ENCODE measurements around the gene ZNF468. TPM values are rescaled to one million over a fixed set of nuclear protein-coding genes. Genes with fewer than 3 reads are reported as not detected.
"Not testable (repeated sequence)": the region's sequence is repeated elsewhere in the genome, so short reads cannot be mapped to it uniquely, and the experiment has no call there.

Gene ZNF468
- total RNA-seq, 1 donor from 2014 or later, result 12.9 TPM

DNA sequence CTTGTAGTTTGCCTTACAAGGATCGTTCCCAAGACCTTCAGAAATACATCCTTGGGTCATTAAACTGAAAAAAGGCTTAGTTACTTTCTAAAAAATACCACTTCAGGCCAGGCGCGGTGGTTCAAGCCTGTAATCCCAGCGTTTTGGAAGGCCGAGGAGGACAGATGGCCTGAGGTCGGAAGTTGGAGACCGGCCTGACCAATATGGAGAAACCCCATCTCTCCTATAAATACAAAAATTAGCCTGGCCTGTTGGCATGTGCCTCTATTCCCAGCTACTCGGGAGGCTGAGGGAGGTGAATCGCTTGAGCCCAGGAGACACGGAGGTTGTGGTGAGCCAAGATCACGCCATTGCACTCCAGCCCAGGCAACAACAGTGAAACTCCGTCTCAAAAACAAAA is 33.7 kb downstream of the ZNF468 start:
- Histone ChIP-seq H3K9me3 (no peaks in the 10 kb centered on the region), H3K36me3 (no peaks in the 10 kb centered on the region), H3K27me3 (ENCODE audit: low read depth) (no peaks in the 10 kb centered on the region), H3K4me3 (no peak overlapping the region), H3K27ac (no peak overlapping the region), H3K4me1 (peaks cover 6% of the 10 kb centered on the region)
- TF ChIP-seq, protein P1, sequence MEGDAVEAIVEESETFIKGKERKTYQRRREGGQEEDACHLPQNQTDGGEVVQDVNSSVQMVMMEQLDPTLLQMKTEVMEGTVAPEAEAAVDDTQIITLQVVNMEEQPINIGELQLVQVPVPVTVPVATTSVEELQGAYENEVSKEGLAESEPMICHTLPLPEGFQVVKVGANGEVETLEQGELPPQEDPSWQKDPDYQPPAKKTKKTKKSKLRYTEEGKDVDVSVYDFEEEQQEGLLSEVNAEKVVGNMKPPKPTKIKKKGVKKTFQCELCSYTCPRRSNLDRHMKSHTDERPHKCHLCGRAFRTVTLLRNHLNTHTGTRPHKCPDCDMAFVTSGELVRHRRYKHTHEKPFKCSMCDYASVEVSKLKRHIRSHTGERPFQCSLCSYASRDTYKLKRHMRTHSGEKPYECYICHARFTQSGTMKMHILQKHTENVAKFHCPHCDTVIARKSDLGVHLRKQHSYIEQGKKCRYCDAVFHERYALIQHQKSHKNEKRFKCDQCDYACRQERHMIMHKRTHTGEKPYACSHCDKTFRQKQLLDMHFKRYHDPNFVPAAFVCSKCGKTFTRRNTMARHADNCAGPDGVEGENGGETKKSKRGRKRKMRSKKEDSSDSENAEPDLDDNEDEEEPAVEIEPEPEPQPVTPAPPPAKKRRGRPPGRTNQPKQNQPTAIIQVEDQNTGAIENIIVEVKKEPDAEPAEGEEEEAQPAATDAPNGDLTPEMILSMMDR (IDR thresholded peaks at IDR 0.05), result no peak
- DNase-seq (no peak), ATAC-seq (no peak)
- intact Hi-C loops (cut with DNase I), result no loop called here

DNA sequence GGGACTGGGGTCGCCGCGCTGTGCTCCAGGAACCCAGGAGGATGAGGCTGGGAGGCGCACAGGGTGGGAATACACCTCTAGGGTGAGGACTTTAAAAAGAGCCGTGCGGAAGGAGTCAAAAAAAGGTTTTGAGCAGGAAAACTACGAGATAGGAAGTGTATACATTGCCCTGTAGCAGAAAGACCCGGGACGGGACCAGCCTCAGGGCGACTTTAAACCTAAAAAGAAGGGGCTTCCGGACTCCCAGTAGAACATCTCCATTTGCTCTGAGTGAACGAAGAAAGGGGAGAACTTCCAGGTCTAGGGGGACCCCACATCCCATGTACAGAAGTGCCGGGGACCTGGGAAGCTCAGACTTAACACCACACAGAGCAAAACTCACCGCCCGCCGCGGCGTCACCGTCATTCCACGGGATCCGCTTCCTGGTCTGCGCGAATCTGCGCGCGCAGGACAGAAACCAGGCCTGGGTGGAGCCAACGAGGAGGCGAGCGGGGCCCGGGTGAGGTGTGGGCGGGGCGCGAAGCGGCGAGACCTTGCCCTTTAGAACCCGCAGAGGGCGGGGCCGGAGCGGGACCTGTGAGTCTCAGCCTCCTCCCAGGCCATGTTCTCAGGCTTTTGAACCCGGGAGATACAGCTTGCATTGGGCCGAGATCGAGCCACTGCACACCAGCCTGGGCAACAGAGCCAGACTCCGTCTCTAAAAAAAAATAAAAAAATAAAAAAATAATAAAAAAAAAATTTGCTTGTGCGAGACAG is 36.0 kb downstream of the ZNF468 start, which contains the start of gene ZNF28:
ZNF28 (minus strand) TSS at position 430 of the 757 bp plus-strand sequence. CDS start 3,675 bp downstream, outside the sequence.
- ATAC-seq (peak; percentile 100), DNase-seq (peak; percentile 86)
- H3K27ac ChIP-seq, result peak within 1 kb of the TSS; percentile 72
- H3K27me3 ChIP-seq (ENCODE audit: low read depth); H3K36me3 ChIP-seq; intact Hi-C loops (cut with DNase I); H3K4me1 ChIP-seq; H3K9me3 ChIP-seq: not testable (repeated sequence)
- peak within 1 kb of the TSS; percentile 71 for H3K4me3 ChIP-seq

DNA sequence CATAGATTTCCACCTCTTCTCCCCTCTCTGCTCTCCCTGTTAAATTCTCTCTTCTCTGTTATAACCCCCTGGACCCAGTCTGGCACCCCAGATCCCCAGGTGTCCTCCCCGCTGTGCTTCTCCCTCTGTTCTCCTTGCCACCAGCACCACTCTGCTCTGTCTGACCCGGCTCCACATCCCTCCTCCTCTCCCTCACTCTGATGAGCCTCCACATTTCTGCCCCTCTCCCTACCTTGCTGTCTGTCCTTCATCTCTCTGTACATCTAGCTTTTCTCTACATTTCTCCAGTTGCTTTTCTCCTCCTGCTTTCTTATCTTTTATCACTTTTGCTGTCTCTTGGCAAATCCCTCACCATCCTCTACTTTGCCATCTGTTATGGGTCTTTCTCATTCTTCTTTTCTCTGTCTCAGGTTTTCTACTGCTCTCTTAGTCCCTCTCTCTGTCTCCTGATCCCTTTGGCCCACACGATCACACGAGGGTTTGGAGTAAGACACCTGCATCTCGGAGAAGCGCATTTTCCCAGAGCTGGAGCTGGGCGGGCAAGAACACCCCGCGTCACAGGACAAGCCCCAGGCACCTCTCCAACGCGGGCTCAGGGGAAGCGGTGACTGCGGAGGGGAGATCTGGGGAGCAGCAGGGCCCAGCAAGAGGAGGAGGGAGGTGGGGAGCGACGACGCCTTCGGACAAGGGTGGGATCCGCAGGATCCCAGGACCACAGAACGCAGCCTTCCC is 36.8 kb downstream of the ZNF468 start:
- Histone ChIP-seq H3K4me3 (peak overlapping the region; percentile 71), H3K27ac (peak overlapping the region; percentile 72), H3K36me3 (peaks cover 17% of the 10 kb centered on the region)
- DNase-seq (peak; percentile 56), ATAC-seq (peak; percentile 66 to 80)
- H3K4me1 ChIP-seq; H3K27me3 ChIP-seq (ENCODE audit: low read depth); intact Hi-C loops (cut with DNase I); H3K9me3 ChIP-seq: not testable (repeated sequence)

DNA sequence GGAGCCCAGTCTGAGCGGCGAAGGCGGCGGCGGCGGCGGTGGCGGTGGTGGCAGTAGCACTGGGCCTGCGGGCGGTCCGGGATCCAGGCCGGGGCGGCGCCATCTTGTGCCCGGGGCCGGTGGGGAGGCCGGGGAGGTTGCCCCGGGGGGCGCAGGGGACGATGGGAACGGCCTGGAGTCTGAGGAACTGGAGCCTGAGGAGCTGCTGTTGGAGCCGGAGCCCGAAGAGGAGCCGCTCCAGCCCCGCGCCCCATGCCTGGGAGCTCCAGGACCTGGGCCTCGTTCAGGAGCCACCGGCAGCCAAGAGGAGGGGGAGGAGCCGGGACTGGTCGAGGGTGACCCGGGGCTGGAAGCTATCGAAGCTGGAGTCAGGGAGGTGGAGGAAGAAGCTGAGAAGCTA is 47.6 kb downstream of the ZNF468 start:
- intact Hi-C loops (cut with DNase I), result no loop called here
- ATAC-seq, result no peak

DNA sequence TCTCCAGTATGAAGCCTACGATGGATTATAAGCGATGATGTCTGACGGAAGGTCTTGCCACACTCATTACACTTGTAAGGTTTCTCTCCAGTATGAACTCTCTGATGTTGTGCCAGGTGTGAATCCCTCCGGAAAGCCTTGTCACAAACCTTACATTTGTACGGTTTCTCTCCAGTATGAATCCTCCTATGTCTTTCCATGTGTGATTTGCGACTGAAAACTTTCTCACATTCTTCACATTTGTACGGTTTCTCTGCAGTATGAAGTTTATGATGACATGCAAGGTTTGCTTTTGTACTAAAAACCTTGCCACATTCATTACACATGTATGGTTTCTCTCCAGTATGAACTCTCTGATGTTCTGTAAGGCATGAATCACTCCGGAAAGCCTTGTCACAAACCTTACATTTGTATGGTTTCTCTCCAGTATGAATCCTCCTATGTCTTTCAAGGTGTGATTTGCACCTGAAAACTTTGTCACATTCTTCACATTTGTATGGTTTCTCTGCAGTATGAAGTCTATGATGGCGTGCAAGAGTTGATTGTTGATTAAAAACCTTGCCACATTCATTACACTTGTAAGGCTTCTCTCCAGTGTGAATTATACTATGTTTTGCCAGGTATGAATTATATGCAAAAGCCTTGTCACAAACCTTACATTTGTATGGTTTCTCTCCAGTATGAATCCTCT is 57.3 kb downstream of the ZNF468 start:
- peaks cover 40% of the 10 kb centered on the region for H3K36me3 ChIP-seq
- H3K27ac ChIP-seq; H3K4me1 ChIP-seq; ATAC-seq; intact Hi-C loops (cut with DNase I); H3K4me3 ChIP-seq; H3K27me3 ChIP-seq (ENCODE audit: low read depth); DNase-seq: not testable (repeated sequence)
- H3K9me3 ChIP-seq, result peaks cover 84% of the 10 kb centered on the region

More for the DNA sequence above, 47.6 kb downstream of the ZNF468 start:
- H3K9me3 ChIP-seq, result peaks cover 18% of the 10 kb centered on the region
- TF ChIP-seq, protein P1 (IDR thresholded peaks at IDR 0.05), result no peak
- no peak overlapping the region for H3K4me3 ChIP-seq
- DNase-seq, result no peak
- H3K27me3 ChIP-seq (ENCODE audit: low read depth), result no peaks in the 10 kb centered on the region
- peaks cover 37% of the 10 kb centered on the region for H3K36me3 ChIP-seq
- H3K27ac ChIP-seq, result no peak overlapping the region
- H3K4me1 ChIP-seq, result no peaks in the 10 kb centered on the region

DNA sequence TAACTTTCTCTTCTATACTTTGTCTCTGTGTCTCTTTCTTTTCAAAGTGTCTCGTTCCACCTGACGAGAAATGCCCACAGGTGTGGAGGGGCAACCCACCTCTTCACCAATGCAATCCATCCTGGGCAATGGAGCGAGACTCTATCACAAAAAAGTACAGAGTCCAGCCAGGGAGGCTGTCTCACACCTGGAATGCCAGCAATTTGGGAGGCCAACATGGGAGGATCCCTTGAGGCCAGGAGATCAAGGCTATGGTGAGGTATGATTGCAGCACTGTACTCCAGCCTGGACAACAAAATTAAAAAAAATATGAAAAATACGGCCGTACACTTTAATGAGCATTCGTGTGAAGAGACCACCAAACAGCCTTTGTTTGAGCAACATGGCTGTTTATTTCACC is 68.0 kb downstream of the ZNF468 start:
- Histone ChIP-seq H3K27ac (no peak overlapping the region), H3K4me3 (no peak overlapping the region), H3K36me3 (no peaks in the 10 kb centered on the region), H3K9me3 (no peaks in the 10 kb centered on the region), H3K27me3 (ENCODE audit: low read depth) (no peaks in the 10 kb centered on the region), H3K4me1 (peaks cover 16% of the 10 kb centered on the region)
- ATAC-seq, result no peak
- no peak for DNase-seq
- intact Hi-C loops (cut with DNase I), result no loop called here
- TF ChIP-seq, protein P1 (IDR thresholded peaks at IDR 0.05), result no peak

Other genes with a start within 250 kb of the ZNF468 start
- 47.9 TPM for gene ZNF83, start 219.3 kb downstream of the ZNF468 start, total RNA-seq
- gene ZNF611, start 122.6 kb downstream of the ZNF468 start, total RNA-seq, result 24.4 TPM
- gene ZNF600, start 70.8 kb downstream of the ZNF468 start, total RNA-seq, result 14.9 TPM
- gene ZNF28, start 36.0 kb downstream of the ZNF468 start, total RNA-seq, result 20.9 TPM
- gene ZNF320, start 40.0 kb upstream of the ZNF468 start, total RNA-seq, result 19.7 TPM
- gene ZNF888, start 65.8 kb upstream of the ZNF468 start, total RNA-seq, result 8.8 TPM
- gene ZNF816, start 105.3 kb upstream of the ZNF468 start, total RNA-seq, result 12.0 TPM
- not detected for gene ERVV-1, start 156.3 kb upstream of the ZNF468 start, total RNA-seq
- gene ERVV-2, start 187.1 kb upstream of the ZNF468 start, total RNA-seq, result not detected
- 35.5 TPM for gene ZNF160, start 245.8 kb upstream of the ZNF468 start, total RNA-seq